ENCODE measurements around the gene ASZ1.

DNA sequence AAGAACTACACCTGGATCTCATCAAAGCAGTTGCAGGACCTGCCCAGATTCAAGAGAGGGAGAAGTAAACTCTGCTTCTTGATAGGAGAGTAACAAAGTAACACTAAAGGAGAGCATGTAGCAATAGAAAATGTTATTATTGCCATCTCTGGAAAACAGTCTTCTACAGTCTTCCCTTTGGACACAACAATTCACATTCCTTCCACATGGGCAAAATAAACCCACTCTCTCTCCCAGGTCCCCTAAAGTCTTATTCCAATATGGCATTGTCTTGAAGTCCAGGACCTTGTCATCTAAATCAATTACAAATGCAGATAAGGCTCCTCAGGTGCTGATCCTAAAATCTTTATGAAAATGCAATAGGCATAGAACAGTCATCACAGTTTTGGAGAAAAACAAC lies 94.1 kb downstream of the ASZ1 start:
- TF ChIP-seq, protein P1, sequence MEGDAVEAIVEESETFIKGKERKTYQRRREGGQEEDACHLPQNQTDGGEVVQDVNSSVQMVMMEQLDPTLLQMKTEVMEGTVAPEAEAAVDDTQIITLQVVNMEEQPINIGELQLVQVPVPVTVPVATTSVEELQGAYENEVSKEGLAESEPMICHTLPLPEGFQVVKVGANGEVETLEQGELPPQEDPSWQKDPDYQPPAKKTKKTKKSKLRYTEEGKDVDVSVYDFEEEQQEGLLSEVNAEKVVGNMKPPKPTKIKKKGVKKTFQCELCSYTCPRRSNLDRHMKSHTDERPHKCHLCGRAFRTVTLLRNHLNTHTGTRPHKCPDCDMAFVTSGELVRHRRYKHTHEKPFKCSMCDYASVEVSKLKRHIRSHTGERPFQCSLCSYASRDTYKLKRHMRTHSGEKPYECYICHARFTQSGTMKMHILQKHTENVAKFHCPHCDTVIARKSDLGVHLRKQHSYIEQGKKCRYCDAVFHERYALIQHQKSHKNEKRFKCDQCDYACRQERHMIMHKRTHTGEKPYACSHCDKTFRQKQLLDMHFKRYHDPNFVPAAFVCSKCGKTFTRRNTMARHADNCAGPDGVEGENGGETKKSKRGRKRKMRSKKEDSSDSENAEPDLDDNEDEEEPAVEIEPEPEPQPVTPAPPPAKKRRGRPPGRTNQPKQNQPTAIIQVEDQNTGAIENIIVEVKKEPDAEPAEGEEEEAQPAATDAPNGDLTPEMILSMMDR (IDR thresholded peaks at IDR 0.05): no peak
- no peak for TF ChIP-seq POLR2A (IDR thresholded peaks at IDR 0.05)
